Caco-2 (cell line): Measurements from ENCODE around the gene S100A4. TPM values are rescaled to one million over a fixed set of nuclear protein-coding genes. Genes with fewer than 3 reads are reported as not detected.
"Not testable (repeated sequence)": the region's sequence is repeated elsewhere in the genome, so short reads cannot be mapped to it uniquely, and the experiment has no call there.

Experiments used
- BruUV-seq: library from RNA; stranded (reverse); fragments of 400-500 nt; replicated peaks from 2 replicates; lab custom pipeline; 2021; lab: Mats Ljungman, UMichigan
- CTCF ChIA-PET: fragments of 300-600 bp; sonication (Branson Sonifier 250); formaldehyde crosslinking; loops from one replicate; lab custom pipeline; 2022; ENCODE audit warnings: antibody characterized with exemption; lab: Charles Lee
- POLR2A ChIA-PET: fragments of 300-600 bp; sonication (Branson Sonifier 250); formaldehyde crosslinking; loops from one replicate; lab custom pipeline; 2022; ENCODE audit warnings: antibody characterized with exemption; lab: Charles Lee
- DNase-seq, 2 experiments: peaks; one replicate each; pipeline versions ENCODE4 v3.0.0 to v3.0.0-alpha.2; 2020 to 2022
- H3K27me3 ChIP-seq: replicated peaks from 2 replicates; pipeline ENCODE4 v1.6.0; 2011; ENCODE audit warnings: low read length; ENCODE audit not compliant: control insufficient read depth, insufficient read depth
- H3K36me3 ChIP-seq: 2 replicates; pipeline ENCODE4 v1.5.1; 2011; ENCODE audit warnings: low read length; ENCODE audit not compliant: control insufficient read depth, insufficient read depth
- H3K4me1 ChIP-seq: fragments of 250-450 bp; sonication (Bioruptor Pico); 2 replicates; pipeline ENCODE4 v1.5.1; 2020; ENCODE audit warnings: mild to moderate bottlenecking
- H3K4me3 ChIP-seq: 2 replicates; pipeline ENCODE4 v1.5.1; 2011; ENCODE audit warnings: low read depth, mild to moderate bottlenecking, control low read depth, low read length
- H3K9me3 ChIP-seq: fragments of 250-450 bp; sonication (Bioruptor Pico); 2 replicates; pipeline ENCODE4 v1.5.1; 2020; ENCODE audit warnings: mild to moderate bottlenecking, moderate library complexity
- H3K27ac Mint-ChIP-seq: one replicate; pipeline ENCODE4 v1.8.0; 2022; ENCODE audit warnings: mixed read lengths; ENCODE audit not compliant: unreplicated experiment
- H3K27me3 Mint-ChIP-seq: one replicate; pipeline ENCODE4 v1.8.0; 2022; ENCODE audit warnings: mixed read lengths; ENCODE audit not compliant: insufficient read depth, unreplicated experiment
- H3K36me3 Mint-ChIP-seq: one replicate; pipeline ENCODE4 v1.8.0; 2022; ENCODE audit warnings: mild to moderate bottlenecking, mixed read lengths; ENCODE audit not compliant: insufficient read depth, unreplicated experiment
- H3K4me1 Mint-ChIP-seq: one replicate; pipeline ENCODE4 v1.8.0; 2022; ENCODE audit warnings: low read depth, mixed read lengths; ENCODE audit not compliant: unreplicated experiment
- H3K4me3 Mint-ChIP-seq: one replicate; pipeline ENCODE4 v1.8.0; 2022; ENCODE audit warnings: mild to moderate bottlenecking, moderate library complexity, mixed read lengths; ENCODE audit not compliant: unreplicated experiment
- H3K9me3 Mint-ChIP-seq: one replicate; pipeline ENCODE4 v1.8.0; 2022; ENCODE audit warnings: mixed read lengths; ENCODE audit not compliant: unreplicated experiment
- intact Hi-C: fragments of 100-400 bp; cut with micrococcal nuclease; formaldehyde crosslinking; loops from one replicate; pipeline ENCODE4 v1.10.0; 2022; ENCODE audit not compliant: unreplicated experiment
- total RNA-seq: library from RNA; stranded (reverse); gene quantifications from 2 replicates; pipeline ENCODE4 v1.2.3, GENCODE V29; 2022
- TF ChIP-seq, protein P1 (sequence below), 2 experiments: fragments of 200-600 bp in 1 of 2; IDR thresholded peaks; 1 replicate in 1 of 2; 2 replicates in 1 of 2; pipeline versions ENCODE4 v1.5.1 to v1.8.0; 2011 to 2022; ENCODE audit warnings: antibody characterized with exemption in 1 of 2, control low read depth in 1 of 2, inconsistent platforms in 1 of 2, low read depth in 1 of 2, low read length in 1 of 2, mild to moderate bottlenecking in 1 of 2, moderate library complexity in 1 of 2; ENCODE audit not compliant: insufficient read depth in 1 of 2, severe bottlenecking in 1 of 2, unreplicated experiment in 1 of 2

The S100A4 gene
- total RNA-seq, 1 experiment from 2014 or later = 53.6 TPM

DNA sequence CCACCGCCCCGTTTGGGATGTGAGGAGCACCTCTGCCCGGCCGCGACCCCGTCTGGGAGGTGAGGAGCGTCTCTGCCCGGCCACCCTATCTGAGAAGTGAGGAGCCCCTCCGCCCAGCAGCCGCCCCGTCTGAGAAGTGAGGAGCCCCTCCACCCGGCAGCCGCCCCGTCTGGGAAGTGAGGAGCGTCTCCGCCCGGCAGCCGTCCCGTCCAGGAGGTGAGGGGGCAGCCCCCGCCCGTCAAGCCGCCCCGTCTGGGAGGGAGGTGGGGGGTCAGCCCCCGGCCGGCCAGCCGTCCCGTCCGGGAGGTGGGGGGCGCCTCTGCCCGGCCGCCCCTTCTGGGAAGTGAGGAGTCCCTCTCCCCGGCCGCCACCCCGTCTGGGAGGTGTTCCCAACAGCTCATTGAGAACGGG lies 29.5 kb upstream of the S100A4 start:
- H3K27me3 ChIP-seq, H3K4me3 ChIP-seq, H3K36me3 ChIP-seq, DNase-seq, H3K27me3 Mint-ChIP-seq, H3K4me3 Mint-ChIP-seq, POLR2A ChIA-PET, H3K9me3 Mint-ChIP-seq, BruUV-seq, CTCF ChIA-PET, H3K9me3 ChIP-seq: not testable (repeated sequence)
- intact Hi-C loops = loop anchor here (5.0 kb wide), 1 partner anchor 97 kb away; the partner anchor contains the start of gene ILF2
- H3K36me3 Mint-ChIP-seq = peaks cover 20% of the 10 kb centered on the region
- H3K27ac Mint-ChIP-seq = peak overlapping the region; percentile 73
- peaks cover 62% of the 10 kb centered on the region for H3K4me1 ChIP-seq
- H3K4me1 Mint-ChIP-seq = peaks cover 63% of the 10 kb centered on the region

GRCh38 chr1:153573351-153573750 lies 27.7 kb upstream of the S100A4 start:
- ChIA-PET POLR2A (no interaction called here), CTCF (interaction anchor here (1.3 to 3.1 kb wide), 4 partner anchors 35 to 61 kb away, joined by 4 to 25 read pairs (median 12); partner anchors contain the start of genes CHTOP, S100A1, S100A13 and S100A14)
- no peak overlapping the region for H3K4me3 ChIP-seq
- peak overlapping the region; percentile 29 for H3K27ac Mint-ChIP-seq
- no peaks in the 10 kb centered on the region for H3K27me3 Mint-ChIP-seq
- H3K36me3 ChIP-seq = no peaks in the 10 kb centered on the region
- intact Hi-C loops = loop anchor here (2.0 kb wide), 1 partner anchor 53 kb away; the partner anchor contains the start of gene S100A13
- H3K4me1 Mint-ChIP-seq = peaks cover 65% of the 10 kb centered on the region
- H3K9me3 Mint-ChIP-seq = no peaks in the 10 kb centered on the region
- no peaks in the 10 kb centered on the region for H3K27me3 ChIP-seq
- peaks cover 58% of the 10 kb centered on the region for H3K4me1 ChIP-seq
- BruUV-seq = no TSS peak
- no peak overlapping the region for H3K4me3 Mint-ChIP-seq
- no peaks in the 10 kb centered on the region for H3K9me3 ChIP-seq
- DNase-seq = no peak
- TF ChIP-seq, protein P1, sequence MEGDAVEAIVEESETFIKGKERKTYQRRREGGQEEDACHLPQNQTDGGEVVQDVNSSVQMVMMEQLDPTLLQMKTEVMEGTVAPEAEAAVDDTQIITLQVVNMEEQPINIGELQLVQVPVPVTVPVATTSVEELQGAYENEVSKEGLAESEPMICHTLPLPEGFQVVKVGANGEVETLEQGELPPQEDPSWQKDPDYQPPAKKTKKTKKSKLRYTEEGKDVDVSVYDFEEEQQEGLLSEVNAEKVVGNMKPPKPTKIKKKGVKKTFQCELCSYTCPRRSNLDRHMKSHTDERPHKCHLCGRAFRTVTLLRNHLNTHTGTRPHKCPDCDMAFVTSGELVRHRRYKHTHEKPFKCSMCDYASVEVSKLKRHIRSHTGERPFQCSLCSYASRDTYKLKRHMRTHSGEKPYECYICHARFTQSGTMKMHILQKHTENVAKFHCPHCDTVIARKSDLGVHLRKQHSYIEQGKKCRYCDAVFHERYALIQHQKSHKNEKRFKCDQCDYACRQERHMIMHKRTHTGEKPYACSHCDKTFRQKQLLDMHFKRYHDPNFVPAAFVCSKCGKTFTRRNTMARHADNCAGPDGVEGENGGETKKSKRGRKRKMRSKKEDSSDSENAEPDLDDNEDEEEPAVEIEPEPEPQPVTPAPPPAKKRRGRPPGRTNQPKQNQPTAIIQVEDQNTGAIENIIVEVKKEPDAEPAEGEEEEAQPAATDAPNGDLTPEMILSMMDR (IDR thresholded peaks at IDR 0.05; ENCODE audit: insufficient read depth in 1 of 2, low read depth in 1 of 2, low read length in 1 of 2, severe bottlenecking in 1 of 2, unreplicated experiment in 1 of 2) = no peak
- H3K36me3 Mint-ChIP-seq = peaks cover 16% of the 10 kb centered on the region

DNA sequence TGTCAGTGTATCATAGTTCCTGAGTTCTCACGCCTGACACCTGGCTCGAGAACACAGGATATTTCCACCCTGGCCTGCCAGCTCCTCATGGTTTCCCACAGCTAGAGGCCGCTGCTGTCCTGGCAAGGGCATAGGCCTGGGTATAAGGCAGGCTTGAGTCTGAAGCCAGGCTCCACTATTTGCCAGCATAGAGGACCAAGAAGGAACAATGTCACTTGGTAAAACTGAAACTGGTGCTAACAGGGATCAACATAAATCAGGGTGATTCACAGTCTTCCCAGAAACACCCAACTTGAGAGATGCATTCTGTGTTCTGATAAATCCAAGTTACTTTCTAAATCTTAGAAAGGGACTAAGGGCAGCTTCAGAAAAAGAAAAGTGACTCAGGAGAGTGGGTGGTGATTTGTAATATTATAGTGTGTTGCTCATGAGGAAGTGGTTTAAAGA lies 27.0 kb upstream of the S100A4 start:
- no TSS peak for BruUV-seq
- H3K4me3 ChIP-seq = no peak overlapping the region
- H3K4me1 ChIP-seq = peaks cover 58% of the 10 kb centered on the region
- peak overlapping the region; percentile 29 for H3K27ac Mint-ChIP-seq
- H3K36me3 Mint-ChIP-seq = peaks cover 23% of the 10 kb centered on the region
- peaks cover 65% of the 10 kb centered on the region for H3K4me1 Mint-ChIP-seq
- no peaks in the 10 kb centered on the region for H3K27me3 ChIP-seq
- TF ChIP-seq, protein P1 (IDR thresholded peaks at IDR 0.05; ENCODE audit: insufficient read depth in 1 of 2, low read depth in 1 of 2, low read length in 1 of 2, severe bottlenecking in 1 of 2, unreplicated experiment in 1 of 2) = peak in 1 of 2 experiments; percentile 70
- no peaks in the 10 kb centered on the region for H3K9me3 Mint-ChIP-seq
- ChIA-PET POLR2A (interaction anchor here (0.6 to 1.2 kb wide), 2 partner anchors 62 to 82 kb away, joined by 3 to 5 read pairs; no protein-coding TSS in a partner anchor), CTCF (interaction anchor here (0.6 to 3.1 kb wide), 12 partner anchors 28 to 62 kb away, joined by 3 to 25 read pairs (median 4); partner anchors contain the start of genes CHTOP, S100A1, S100A13 and S100A14)
- no peaks in the 10 kb centered on the region for H3K27me3 Mint-ChIP-seq
- H3K36me3 ChIP-seq = no peaks in the 10 kb centered on the region
- H3K9me3 ChIP-seq = no peaks in the 10 kb centered on the region
- peak; percentile 63 to 69 for DNase-seq
- no peak overlapping the region for H3K4me3 Mint-ChIP-seq
- intact Hi-C loops = loop anchor here (1.0 to 2.0 kb wide), 2 partner anchors 45 to 54 kb away; partner anchors contain the start of gene S100A13
